ENCODE measurements around the gene PARP8. TPM values are rescaled to one million over a fixed set of nuclear protein-coding genes. Genes with fewer than 3 reads are reported as not detected.

The PARP8 gene
- total and polyA plus RNA-seq, 9 donors, result 5.7 to 12.5 (median 7.7) TPM

- Histone ChIP-seq H3K4me3 (ENCODE audit: low read length) (no peak overlapping the region), H3K27me3 (ENCODE audit: control insufficient read depth, insufficient read depth, low read length) (no peaks in the 10 kb centered on the region), H3K4me1 (ENCODE audit: control insufficient read depth, insufficient read depth, low read length) (no peaks in the 10 kb centered on the region), H3K27ac (ENCODE audit: low read length) (no peak overlapping the region), H3K9me3 (replicated peaks; ENCODE audit: control insufficient read depth, low read depth, low read length) (no peaks in the 10 kb centered on the region), H3K36me3 (ENCODE audit: control insufficient read depth, insufficient read depth, low read length) (no peaks in the 10 kb centered on the region)
- WGBS (ENCODE audit: insufficient coverage), result 85% methylated on average over 4 of the region's 8 CpGs
- DNase-seq, result no peak
Observed at GRCh38 chr5:50854082-50854481, 187.6 kb downstream of the PARP8 start.

DNA sequence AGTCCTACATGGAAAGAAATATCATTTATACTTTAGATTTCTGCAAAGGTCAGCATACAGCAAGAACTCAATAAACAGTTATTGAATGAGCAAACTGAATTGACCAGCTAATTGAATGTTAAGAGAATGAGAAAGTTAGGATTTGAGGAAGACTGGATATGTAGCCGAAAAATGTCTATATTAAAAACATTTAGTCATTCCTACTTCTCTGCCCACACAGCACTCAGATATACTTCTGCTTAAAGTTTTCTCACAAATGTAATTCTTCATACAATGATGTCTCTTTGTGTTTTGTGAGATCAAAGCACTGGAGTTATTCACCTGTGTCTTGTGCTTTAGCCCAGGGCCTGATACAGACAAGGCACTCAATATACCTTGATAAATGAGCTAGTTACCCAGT lies 188.6 kb downstream of the PARP8 start:
- Histone ChIP-seq H3K9me3 (replicated peaks; ENCODE audit: control insufficient read depth, low read depth, low read length) (no peaks in the 10 kb centered on the region), H3K27me3 (ENCODE audit: control insufficient read depth, insufficient read depth, low read length) (no peaks in the 10 kb centered on the region), H3K4me1 (ENCODE audit: control insufficient read depth, insufficient read depth, low read length) (no peaks in the 10 kb centered on the region), H3K4me3 (ENCODE audit: low read length) (no peak overlapping the region), H3K27ac (ENCODE audit: low read length) (no peak overlapping the region), H3K36me3 (ENCODE audit: control insufficient read depth, insufficient read depth, low read length) (no peaks in the 10 kb centered on the region)
- no peak for DNase-seq
- no CpG with 5 or more reads among the region's 1 CpG for WGBS (ENCODE audit: insufficient coverage)

DNA sequence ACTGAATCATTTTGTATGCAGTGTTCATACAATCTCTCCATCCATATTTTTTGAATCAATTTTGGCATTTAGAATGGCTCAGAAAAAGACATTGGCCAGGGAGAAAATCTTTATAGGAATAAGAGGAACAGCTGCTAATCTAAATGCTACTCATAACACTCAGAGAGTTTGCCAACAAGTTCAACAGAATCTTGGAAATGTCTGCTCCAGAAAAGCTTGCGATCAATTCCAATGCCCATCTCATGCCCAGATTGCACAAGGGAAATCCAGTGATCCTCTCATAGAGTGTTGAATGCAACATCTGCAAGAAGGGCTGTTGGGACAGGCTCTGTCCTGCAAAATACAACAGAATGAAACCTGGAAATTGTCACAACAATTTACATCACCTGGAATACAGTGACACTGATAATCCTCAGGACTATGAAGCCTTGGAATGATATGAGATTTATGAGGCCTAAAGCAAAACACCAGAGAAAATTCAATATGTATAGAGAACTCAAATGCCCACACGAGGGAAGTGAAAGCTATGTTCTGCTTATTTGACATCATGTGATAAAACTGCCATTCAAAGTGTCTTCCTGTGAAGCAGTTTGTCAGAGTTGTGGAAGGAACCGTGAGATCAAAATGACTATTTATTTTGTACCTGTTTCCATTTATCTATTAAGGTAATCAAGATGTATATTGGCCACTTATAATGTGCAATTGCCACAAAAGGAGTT lies 190.1 kb downstream of the PARP8 start:
- Histone ChIP-seq H3K36me3 (ENCODE audit: control insufficient read depth, insufficient read depth, low read length) (no peaks in the 10 kb centered on the region), H3K4me3 (ENCODE audit: low read length) (no peak overlapping the region), H3K9me3 (replicated peaks; ENCODE audit: control insufficient read depth, low read depth, low read length) (no peaks in the 10 kb centered on the region), H3K27ac (ENCODE audit: low read length) (no peak overlapping the region), H3K27me3 (ENCODE audit: control insufficient read depth, insufficient read depth, low read length) (no peaks in the 10 kb centered on the region), H3K4me1 (ENCODE audit: control insufficient read depth, insufficient read depth, low read length) (no peaks in the 10 kb centered on the region)
- WGBS (ENCODE audit: insufficient coverage), result no CpG with 5 or more reads among the region's 3 CpGs
- peak; percentile 54 for DNase-seq

DNA sequence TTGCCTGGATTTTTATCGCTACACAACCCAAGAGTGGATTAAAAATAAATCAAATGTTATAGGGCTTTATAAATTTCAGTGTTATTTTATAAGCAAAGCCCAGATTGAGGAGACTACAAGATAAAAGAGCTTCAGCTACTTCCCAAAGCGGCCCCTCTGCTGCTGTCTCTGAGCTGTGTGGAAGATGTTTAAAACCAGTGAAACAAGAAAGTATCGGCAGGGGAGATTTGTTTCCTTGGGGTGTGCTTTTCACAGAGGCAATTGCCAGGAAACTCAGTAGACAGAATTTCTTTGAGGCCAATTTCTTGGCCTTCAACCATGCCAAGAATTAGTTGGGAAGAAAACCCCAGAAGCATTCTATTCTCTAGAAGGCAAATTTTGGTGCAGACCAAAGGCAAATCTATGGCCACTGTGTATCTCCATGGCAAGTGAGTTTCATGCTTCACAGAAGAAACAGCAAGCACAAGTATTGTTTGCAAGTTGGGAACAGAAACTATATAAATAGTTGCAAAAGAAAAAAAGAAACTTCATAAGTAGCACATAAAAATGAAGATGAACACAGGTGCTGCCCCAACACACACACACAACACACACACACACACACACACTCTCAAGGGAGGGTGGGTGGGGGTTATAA lies 197.2 kb downstream of the PARP8 start:
- H3K27me3 ChIP-seq (ENCODE audit: control insufficient read depth, insufficient read depth, low read length), result no peaks in the 10 kb centered on the region

DNA sequence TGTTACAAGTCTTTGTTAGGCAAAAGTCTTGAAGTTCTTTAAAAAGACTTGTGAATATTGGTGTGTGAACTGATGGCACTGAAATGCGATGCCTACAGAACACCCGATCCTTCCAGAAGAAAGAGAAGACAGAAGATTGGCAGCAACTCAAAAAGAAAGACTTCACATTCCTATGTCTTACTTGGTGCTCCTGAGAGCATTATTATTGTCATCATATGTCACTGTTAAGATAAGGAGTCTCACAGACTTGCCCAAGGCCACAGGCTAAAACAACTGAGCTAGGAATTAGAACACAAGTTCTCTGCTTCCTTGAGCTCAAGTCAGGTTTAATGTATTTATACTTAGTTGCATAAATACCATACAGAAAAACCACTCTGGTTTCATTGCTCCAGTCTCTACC lies 198.0 kb downstream of the PARP8 start:
- no peaks in the 10 kb centered on the region for H3K27me3 ChIP-seq (ENCODE audit: control insufficient read depth, insufficient read depth, low read length)
- H3K36me3 ChIP-seq (ENCODE audit: control insufficient read depth, insufficient read depth, low read length), result no peaks in the 10 kb centered on the region
- H3K27ac ChIP-seq (ENCODE audit: low read length), result no peak overlapping the region
- no CpG with 5 or more reads among the region's 2 CpGs for WGBS (ENCODE audit: insufficient coverage)
- H3K4me3 ChIP-seq (ENCODE audit: low read length), result no peak overlapping the region
- H3K4me1 ChIP-seq (ENCODE audit: control insufficient read depth, insufficient read depth, low read length), result no peaks in the 10 kb centered on the region
- no peaks in the 10 kb centered on the region for H3K9me3 ChIP-seq (replicated peaks; ENCODE audit: control insufficient read depth, low read depth, low read length)
- DNase-seq, result no peak

More for the DNA sequence above, 197.2 kb downstream of the PARP8 start:
- Histone ChIP-seq H3K4me3 (ENCODE audit: low read length) (no peak overlapping the region), H3K9me3 (replicated peaks; ENCODE audit: control insufficient read depth, low read depth, low read length) (no peaks in the 10 kb centered on the region), H3K27ac (ENCODE audit: low read length) (no peak overlapping the region), H3K4me1 (ENCODE audit: control insufficient read depth, insufficient read depth, low read length) (no peaks in the 10 kb centered on the region), H3K36me3 (ENCODE audit: control insufficient read depth, insufficient read depth, low read length) (no peaks in the 10 kb centered on the region)
- no peak for DNase-seq
- WGBS (ENCODE audit: insufficient coverage), result 33% methylated on average over 2 of the region's 3 CpGs

- no peak overlapping the region for H3K27ac ChIP-seq (ENCODE audit: low read length)
- H3K4me3 ChIP-seq (ENCODE audit: low read length), result no peak overlapping the region
- DNase-seq, result no peak
- H3K4me1 ChIP-seq (ENCODE audit: control insufficient read depth, insufficient read depth, low read length), result no peaks in the 10 kb centered on the region
- no peaks in the 10 kb centered on the region for H3K9me3 ChIP-seq (replicated peaks; ENCODE audit: control insufficient read depth, low read depth, low read length)
- no peaks in the 10 kb centered on the region for H3K36me3 ChIP-seq (ENCODE audit: control insufficient read depth, insufficient read depth, low read length)
- no peaks in the 10 kb centered on the region for H3K27me3 ChIP-seq (ENCODE audit: control insufficient read depth, insufficient read depth, low read length)
- WGBS (ENCODE audit: insufficient coverage), result no CpG with 5 or more reads among the region's 1 CpG
Observed at GRCh38 chr5:50866415-50866814, 200.0 kb downstream of the PARP8 start.

DNA sequence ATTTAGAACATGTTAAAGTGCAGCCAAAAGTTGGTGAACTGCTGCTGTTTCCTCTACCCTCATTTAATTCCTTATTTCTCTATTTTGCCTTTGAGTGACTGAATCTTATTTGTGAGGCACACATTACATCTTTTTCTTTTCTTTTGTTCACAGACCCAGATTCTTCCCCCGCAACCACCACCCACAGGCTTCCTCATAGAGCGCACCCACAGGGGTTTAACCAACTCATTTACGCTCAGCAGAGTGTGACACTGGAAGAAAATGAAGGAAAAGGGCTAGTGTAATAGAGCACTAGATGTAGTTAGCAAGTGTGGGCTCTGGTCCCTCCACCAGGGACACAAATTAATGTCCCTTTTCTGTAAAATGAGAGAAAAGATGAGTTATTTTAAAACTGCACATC lies 200.7 kb downstream of the PARP8 start:
- Histone ChIP-seq H3K4me1 (ENCODE audit: control insufficient read depth, insufficient read depth, low read length) (no peaks in the 10 kb centered on the region), H3K36me3 (ENCODE audit: control insufficient read depth, insufficient read depth, low read length) (no peaks in the 10 kb centered on the region), H3K27me3 (ENCODE audit: control insufficient read depth, insufficient read depth, low read length) (no peaks in the 10 kb centered on the region), H3K4me3 (ENCODE audit: low read length) (no peak overlapping the region), H3K27ac (ENCODE audit: low read length) (no peak overlapping the region), H3K9me3 (replicated peaks; ENCODE audit: control insufficient read depth, low read depth, low read length) (no peaks in the 10 kb centered on the region)
- DNase-seq, result no peak
- no CpG with 5 or more reads among the region's 3 CpGs for WGBS (ENCODE audit: insufficient coverage)

DNA sequence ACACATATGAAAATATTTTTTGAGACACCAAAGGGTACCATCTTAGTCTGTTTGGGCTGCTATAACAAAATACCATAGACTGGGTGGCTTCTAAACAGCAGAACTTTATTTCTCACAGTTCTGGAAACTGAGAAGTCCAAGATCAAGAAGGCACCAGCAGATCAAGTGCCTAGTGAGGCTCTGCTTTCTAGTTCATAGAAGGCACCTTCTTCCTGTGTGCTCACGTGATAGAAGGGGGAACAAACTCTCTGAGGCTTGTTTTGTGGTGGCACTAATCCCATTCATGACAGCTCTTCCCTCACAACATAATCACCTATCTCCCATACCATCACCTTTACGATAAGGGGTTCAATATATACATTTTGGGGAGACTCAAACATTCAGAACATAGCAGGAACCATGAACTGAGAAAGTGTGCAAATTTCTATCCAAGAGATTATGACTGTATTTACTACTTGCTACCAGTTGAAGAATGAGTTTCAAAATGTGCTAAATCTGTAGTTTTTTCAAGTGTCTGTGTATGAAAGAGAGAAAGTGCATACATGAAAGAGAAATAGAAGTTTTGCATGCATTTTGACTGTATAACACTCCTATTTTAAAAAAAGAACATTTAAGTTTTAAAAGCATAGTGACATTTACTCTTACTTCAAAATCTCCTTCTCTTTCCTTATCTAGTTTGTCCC lies 207.3 kb downstream of the PARP8 start:
- Histone ChIP-seq H3K4me1 (ENCODE audit: control insufficient read depth, insufficient read depth, low read length) (no peaks in the 10 kb centered on the region), H3K36me3 (ENCODE audit: control insufficient read depth, insufficient read depth, low read length) (no peaks in the 10 kb centered on the region), H3K4me3 (ENCODE audit: low read length) (no peak overlapping the region), H3K27me3 (ENCODE audit: control insufficient read depth, insufficient read depth, low read length) (no peaks in the 10 kb centered on the region), H3K27ac (ENCODE audit: low read length) (no peak overlapping the region), H3K9me3 (replicated peaks; ENCODE audit: control insufficient read depth, low read depth, low read length) (no peaks in the 10 kb centered on the region)
- no peak for DNase-seq
- no CpG with 5 or more reads among the region's 2 CpGs for WGBS (ENCODE audit: insufficient coverage)

- 62% methylated on average over 4 of the region's 6 CpGs for WGBS (ENCODE audit: insufficient coverage)
- Histone ChIP-seq H3K4me3 (ENCODE audit: low read length) (no peak overlapping the region), H3K4me1 (ENCODE audit: control insufficient read depth, insufficient read depth, low read length) (no peaks in the 10 kb centered on the region), H3K9me3 (replicated peaks; ENCODE audit: control insufficient read depth, low read depth, low read length) (no peaks in the 10 kb centered on the region), H3K36me3 (ENCODE audit: control insufficient read depth, insufficient read depth, low read length) (no peaks in the 10 kb centered on the region), H3K27me3 (ENCODE audit: control insufficient read depth, insufficient read depth, low read length) (no peaks in the 10 kb centered on the region), H3K27ac (ENCODE audit: low read length) (no peak overlapping the region)
- peak; percentile 51 for DNase-seq
Observed at GRCh38 chr5:50874306-50875001, 208.0 kb downstream of the PARP8 start.

GRCh38 chr5:50875002-50875344 lies 208.5 kb downstream of the PARP8 start:
- no peaks in the 10 kb centered on the region for H3K4me1 ChIP-seq (ENCODE audit: control insufficient read depth, insufficient read depth, low read length)
- no peaks in the 10 kb centered on the region for H3K9me3 ChIP-seq (replicated peaks; ENCODE audit: control insufficient read depth, low read depth, low read length)
- no peak for DNase-seq
- no CpG with 5 or more reads among the region's 1 CpG for WGBS (ENCODE audit: insufficient coverage)
- no peak overlapping the region for H3K4me3 ChIP-seq (ENCODE audit: low read length)
- H3K36me3 ChIP-seq (ENCODE audit: control insufficient read depth, insufficient read depth, low read length), result no peaks in the 10 kb centered on the region
- H3K27me3 ChIP-seq (ENCODE audit: control insufficient read depth, insufficient read depth, low read length), result no peaks in the 10 kb centered on the region
- no peak overlapping the region for H3K27ac ChIP-seq (ENCODE audit: low read length)

All from muscle of leg (tissue), 11 donors.